ENCODE data around the gene TMEM169. TPM values are rescaled to one million over a fixed set of nuclear protein-coding genes. Genes with fewer than 3 reads are reported as not detected.
"Not testable (repeated sequence)": the region's sequence is repeated elsewhere in the genome, so short reads cannot be mapped to it uniquely, and the experiment has no call there.

TMEM169 gene
- total RNA-seq, 2 donors from 2014 or later, result not detected

DNA sequence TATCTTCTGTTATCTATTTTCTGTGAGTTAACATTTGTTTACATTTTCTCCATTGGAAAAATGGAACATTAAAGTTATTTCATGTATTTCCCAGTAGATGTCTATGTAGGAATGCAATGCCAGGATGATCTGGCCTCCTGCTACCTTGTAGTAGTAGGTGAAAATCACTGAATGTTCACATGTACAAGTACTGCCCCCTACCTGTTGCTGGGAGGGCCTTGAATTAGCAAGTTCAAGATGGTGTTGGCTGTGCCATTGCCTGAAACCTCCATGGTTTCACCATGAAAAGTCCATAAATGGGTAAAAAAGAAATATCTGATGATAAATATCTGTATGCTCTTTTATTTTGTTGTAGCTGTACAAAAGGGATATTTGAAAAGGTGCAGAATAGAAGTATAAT, 58.2 kb downstream of the TMEM169 start:
- TF ChIP-seq, protein P1, sequence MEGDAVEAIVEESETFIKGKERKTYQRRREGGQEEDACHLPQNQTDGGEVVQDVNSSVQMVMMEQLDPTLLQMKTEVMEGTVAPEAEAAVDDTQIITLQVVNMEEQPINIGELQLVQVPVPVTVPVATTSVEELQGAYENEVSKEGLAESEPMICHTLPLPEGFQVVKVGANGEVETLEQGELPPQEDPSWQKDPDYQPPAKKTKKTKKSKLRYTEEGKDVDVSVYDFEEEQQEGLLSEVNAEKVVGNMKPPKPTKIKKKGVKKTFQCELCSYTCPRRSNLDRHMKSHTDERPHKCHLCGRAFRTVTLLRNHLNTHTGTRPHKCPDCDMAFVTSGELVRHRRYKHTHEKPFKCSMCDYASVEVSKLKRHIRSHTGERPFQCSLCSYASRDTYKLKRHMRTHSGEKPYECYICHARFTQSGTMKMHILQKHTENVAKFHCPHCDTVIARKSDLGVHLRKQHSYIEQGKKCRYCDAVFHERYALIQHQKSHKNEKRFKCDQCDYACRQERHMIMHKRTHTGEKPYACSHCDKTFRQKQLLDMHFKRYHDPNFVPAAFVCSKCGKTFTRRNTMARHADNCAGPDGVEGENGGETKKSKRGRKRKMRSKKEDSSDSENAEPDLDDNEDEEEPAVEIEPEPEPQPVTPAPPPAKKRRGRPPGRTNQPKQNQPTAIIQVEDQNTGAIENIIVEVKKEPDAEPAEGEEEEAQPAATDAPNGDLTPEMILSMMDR (IDR thresholded peaks at IDR 0.05), result no peak
- peaks cover 77% of the 10 kb centered on the region for H3K36me3 ChIP-seq

GRCh38 chr2:216141516-216141915, 59.8 kb downstream of the TMEM169 start:
- ATAC-seq (ENCODE audit: insufficient number of reproducible peaks, low FRiP score, low read depth); H3K27me3 ChIP-seq (replicated peaks; ENCODE audit: insufficient read depth): not testable (repeated sequence)
- peaks cover 70% of the 10 kb centered on the region for H3K36me3 ChIP-seq

More for the DNA sequence above, 58.2 kb downstream of the TMEM169 start:
- ATAC-seq (ENCODE audit: insufficient number of reproducible peaks, low FRiP score, low read depth) (no peak), DNase-seq (ENCODE audit: low spot score) (no peak)
- no peaks in the 10 kb centered on the region for H3K27me3 ChIP-seq (replicated peaks; ENCODE audit: insufficient read depth)
- H3K27ac ChIP-seq, result no peak overlapping the region
- H3K4me3 ChIP-seq, result no peak overlapping the region
- no peaks in the 10 kb centered on the region for H3K9me3 ChIP-seq
- no peaks in the 10 kb centered on the region for H3K4me1 ChIP-seq (ENCODE audit: control insufficient read depth in 1 of 2, low read depth in 2 of 2)

GRCh38 chr2:216142540-216142939, 60.8 kb downstream of the TMEM169 start:
- peaks cover 71% of the 10 kb centered on the region for H3K36me3 ChIP-seq
- no peak for ATAC-seq (ENCODE audit: insufficient number of reproducible peaks, low FRiP score, low read depth)

More at GRCh38 chr2:216141516-216141915, 59.8 kb downstream of the TMEM169 start:
- not testable (repeated sequence) for H3K4me1 ChIP-seq (ENCODE audit: control insufficient read depth in 1 of 2, low read depth in 2 of 2); H3K4me3 ChIP-seq; H3K9me3 ChIP-seq; H3K27ac ChIP-seq; DNase-seq (ENCODE audit: low spot score)

DNA sequence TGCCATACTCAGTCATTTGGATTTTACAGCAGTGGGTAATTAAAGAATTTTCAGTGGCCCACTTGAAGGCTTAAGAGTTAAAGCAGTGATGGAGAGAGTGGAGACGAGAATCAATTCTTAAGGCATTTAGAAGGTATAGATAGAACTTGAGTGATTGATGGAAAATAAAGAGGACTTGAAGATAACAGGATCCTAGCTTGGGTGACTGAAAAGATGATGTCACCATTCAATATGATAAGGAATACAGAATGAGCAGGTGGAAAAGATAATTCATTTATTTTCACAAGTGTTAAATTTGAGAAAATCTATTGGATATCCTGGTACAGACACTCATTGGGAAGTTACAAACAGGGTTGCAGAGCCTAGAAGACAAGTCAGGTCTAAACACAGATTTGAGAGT, 62.7 kb downstream of the TMEM169 start:
- H3K9me3 ChIP-seq, result no peaks in the 10 kb centered on the region
- peaks cover 58% of the 10 kb centered on the region for H3K36me3 ChIP-seq
- H3K27ac ChIP-seq, result no peak overlapping the region
- no peak overlapping the region for H3K4me3 ChIP-seq
- DNase-seq (ENCODE audit: low spot score) (no peak), ATAC-seq (ENCODE audit: insufficient number of reproducible peaks, low FRiP score, low read depth) (no peak)
- TF ChIP-seq, protein P1 (IDR thresholded peaks at IDR 0.05), result no peak
- no peaks in the 10 kb centered on the region for H3K27me3 ChIP-seq (replicated peaks; ENCODE audit: insufficient read depth)
- H3K4me1 ChIP-seq (ENCODE audit: control insufficient read depth in 1 of 2, low read depth in 2 of 2), result no peaks in the 10 kb centered on the region

More at GRCh38 chr2:216142540-216142939, 60.8 kb downstream of the TMEM169 start:
- Histone ChIP-seq H3K4me1 (ENCODE audit: control insufficient read depth in 1 of 2, low read depth in 2 of 2) (no peaks in the 10 kb centered on the region), H3K4me3 (no peak overlapping the region), H3K27ac (no peak overlapping the region), H3K9me3 (no peaks in the 10 kb centered on the region), H3K27me3 (replicated peaks; ENCODE audit: insufficient read depth) (no peaks in the 10 kb centered on the region)
- no peak for DNase-seq (ENCODE audit: low spot score)
- TF ChIP-seq, protein P1 (IDR thresholded peaks at IDR 0.05), result no peak

DNA sequence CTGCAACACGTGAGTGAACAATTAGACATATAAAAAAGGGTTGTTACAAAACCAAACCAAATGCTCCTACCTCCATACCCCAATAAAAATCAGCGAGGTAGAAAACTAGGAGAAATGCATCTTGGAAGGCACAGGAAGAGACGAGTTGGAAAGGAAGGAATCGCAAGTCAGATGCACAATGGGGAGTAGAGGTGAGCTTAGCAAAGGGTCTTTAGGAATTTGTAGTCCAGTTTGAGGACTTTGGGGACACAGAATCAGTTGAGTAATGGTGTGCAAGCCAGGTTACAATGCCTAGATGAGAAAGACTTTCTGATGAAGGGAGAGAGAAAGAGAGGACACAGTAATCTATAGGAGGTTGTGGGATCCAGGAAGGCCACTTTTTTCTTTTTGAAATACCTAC, 63.1 kb downstream of the TMEM169 start:
- Histone ChIP-seq H3K9me3 (no peaks in the 10 kb centered on the region), H3K4me3 (no peak overlapping the region), H3K4me1 (ENCODE audit: control insufficient read depth in 1 of 2, low read depth in 2 of 2) (no peaks in the 10 kb centered on the region), H3K27ac (no peak overlapping the region), H3K27me3 (replicated peaks; ENCODE audit: insufficient read depth) (no peaks in the 10 kb centered on the region), H3K36me3 (peaks cover 58% of the 10 kb centered on the region)
- DNase-seq (ENCODE audit: low spot score) (no peak), ATAC-seq (ENCODE audit: insufficient number of reproducible peaks, low FRiP score, low read depth) (no peak)
- TF ChIP-seq, protein P1 (IDR thresholded peaks at IDR 0.05), result no peak

DNA sequence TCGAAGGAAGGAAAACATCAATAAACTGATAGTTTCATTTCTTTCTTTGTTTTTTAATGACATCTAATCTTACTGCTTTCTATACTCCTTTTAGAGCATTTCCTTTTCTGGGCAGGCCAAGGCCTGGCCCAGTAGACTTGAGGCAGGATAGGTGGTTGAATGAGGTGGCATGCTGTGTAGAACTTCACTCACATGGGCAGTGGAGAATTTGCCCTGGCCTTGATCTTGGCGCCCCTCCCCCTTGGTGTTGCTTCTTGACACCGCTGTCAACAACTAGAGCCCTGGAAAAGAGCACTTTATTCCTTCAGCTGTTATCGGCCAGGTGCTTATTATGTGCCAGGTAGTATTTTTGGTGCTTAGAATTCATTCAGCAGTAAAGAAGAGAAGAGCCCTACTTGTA, 64.9 kb downstream of the TMEM169 start:
- no peak for ATAC-seq (ENCODE audit: insufficient number of reproducible peaks, low FRiP score, low read depth)
- H3K27me3 ChIP-seq (replicated peaks; ENCODE audit: insufficient read depth), result no peaks in the 10 kb centered on the region
- TF ChIP-seq, protein P1 (IDR thresholded peaks at IDR 0.05), result no peak
- no peaks in the 10 kb centered on the region for H3K9me3 ChIP-seq
- DNase-seq (ENCODE audit: low spot score), result no peak
- H3K36me3 ChIP-seq, result peaks cover 56% of the 10 kb centered on the region
- H3K27ac ChIP-seq, result no peak overlapping the region
- H3K4me1 ChIP-seq (ENCODE audit: control insufficient read depth in 1 of 2, low read depth in 2 of 2), result no peaks in the 10 kb centered on the region
- no peak overlapping the region for H3K4me3 ChIP-seq
